Panc1 (cell line): ENCODE measurements around the gene CDHR2.

Experiments
- CTCF ChIP-seq: fragments of 450-650 bp; IDR thresholded peaks from 2 replicates; pipeline ENCODE4 v1.5.1; 2017; ENCODE audit warnings: mild to moderate bottlenecking
- POLR2AphosphoS5 ChIP-seq: IDR thresholded peaks from 2 replicates; pipeline ENCODE4 v1.6.1; 2012; ENCODE audit warnings: mild to moderate bottlenecking, low read depth, low read length, moderate library complexity
- REST ChIP-seq, 2 experiments: IDR thresholded peaks; 2 replicates each; pipeline ENCODE4 v1.6.1; 2011 to 2012; ENCODE audit warnings: low read depth in 2 of 2, control low read depth in 1 of 2, low read length in 1 of 2, mild to moderate bottlenecking in 1 of 2, moderate library complexity in 1 of 2; ENCODE audit not compliant: insufficient read depth in 1 of 2

GRCh38 chr5:176515396-176515795 lies 33.7 kb upstream of the CDHR2 start:
- TF ChIP-seq CTCF (no peak), POLR2AphosphoS5 (no peak), REST (IDR thresholded peaks at IDR 0.05; ENCODE audit: insufficient read depth in 1 of 2, low read depth in 2 of 2, low read length in 1 of 2) (no peak)
